ENCODE data around the gene WNT1. TPM values are rescaled to one million over a fixed set of nuclear protein-coding genes. Genes with fewer than 3 reads are reported as not detected.
A peak's percentile ranks its signal among the peaks of the same experiment; 100 is the strongest.

Gene WNT1
- total and polyA plus RNA-seq, 9 of the 15 experiments (the other 6 are each of a cell fraction or from before 2014, with no cell fraction given): not detected

DNA sequence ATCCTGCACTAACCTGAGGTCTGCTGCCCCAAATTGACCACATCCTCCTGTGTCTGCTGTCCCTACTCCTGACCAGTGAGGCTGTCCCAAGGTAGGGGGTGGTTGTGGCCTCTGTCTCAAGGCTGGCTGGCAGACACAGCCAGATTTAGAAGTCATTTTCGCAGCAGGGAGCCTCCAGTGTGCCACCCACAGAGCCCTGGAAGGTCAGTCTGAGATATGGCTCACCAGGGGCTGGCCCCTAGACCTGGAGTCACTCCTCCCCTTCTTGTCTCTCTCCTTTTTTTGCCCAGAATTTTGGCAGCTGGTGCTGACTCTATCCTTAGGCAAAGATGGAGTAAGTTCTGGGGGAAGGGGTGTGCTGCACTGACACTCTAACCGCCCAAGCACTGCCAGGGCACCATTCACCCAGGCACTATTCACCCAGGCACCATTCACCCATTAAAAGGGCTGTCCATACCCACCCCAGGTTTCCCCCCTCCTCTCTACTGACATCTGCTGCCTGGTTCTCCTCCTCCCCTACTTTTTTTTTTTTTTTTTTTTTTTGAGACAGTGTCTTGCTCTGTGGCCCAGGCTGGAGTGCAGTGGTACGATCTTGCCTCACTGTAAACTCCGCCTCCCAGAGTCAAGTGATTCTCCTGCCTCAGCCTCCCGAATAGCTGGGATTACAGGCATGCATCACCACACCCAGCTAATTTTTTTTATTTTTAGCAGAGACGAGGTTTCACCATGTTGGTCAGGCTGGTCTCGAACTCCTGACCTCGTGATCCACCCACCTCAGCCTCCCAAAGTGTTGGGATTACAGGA is 13.3 kb downstream of the WNT1 start:
- FAIRE-seq: no peak
- no peak for ATAC-seq

DNA sequence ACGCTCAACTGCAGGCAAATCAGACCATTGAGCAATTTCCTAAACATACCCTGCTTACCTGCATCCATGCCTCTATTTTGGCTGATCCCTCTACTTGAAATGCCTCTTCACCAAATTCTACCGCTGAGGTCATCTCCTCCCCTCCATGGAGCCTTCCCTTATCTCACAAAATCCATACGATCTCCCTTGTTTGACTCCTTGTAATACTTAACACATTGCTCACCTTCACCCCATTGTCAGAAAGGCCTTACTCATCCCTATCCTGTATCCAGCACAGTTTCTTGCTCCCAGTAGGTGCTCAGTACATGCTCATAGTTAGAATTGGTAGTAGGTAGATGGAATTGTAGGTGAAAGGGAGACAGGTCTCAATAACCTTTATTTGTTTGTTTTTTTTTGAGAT is 15.7 kb downstream of the WNT1 start:
- 18% methylated on average over 3 of the region's 3 CpGs for WGBS (ENCODE audit: insufficient coverage, low coverage, missing lambda C conversion rate)
- in situ Hi-C loops (cut with MboI): no loop called here
- BruUV-seq (replicated peaks): no TSS peak
- TF ChIP-seq, protein P1, sequence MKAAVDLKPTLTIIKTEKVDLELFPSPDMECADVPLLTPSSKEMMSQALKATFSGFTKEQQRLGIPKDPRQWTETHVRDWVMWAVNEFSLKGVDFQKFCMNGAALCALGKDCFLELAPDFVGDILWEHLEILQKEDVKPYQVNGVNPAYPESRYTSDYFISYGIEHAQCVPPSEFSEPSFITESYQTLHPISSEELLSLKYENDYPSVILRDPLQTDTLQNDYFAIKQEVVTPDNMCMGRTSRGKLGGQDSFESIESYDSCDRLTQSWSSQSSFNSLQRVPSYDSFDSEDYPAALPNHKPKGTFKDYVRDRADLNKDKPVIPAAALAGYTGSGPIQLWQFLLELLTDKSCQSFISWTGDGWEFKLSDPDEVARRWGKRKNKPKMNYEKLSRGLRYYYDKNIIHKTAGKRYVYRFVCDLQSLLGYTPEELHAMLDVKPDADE (conservative IDR thresholded peaks at IDR 0.05; ENCODE audit: control insufficient read depth, low read depth, low read length): no peak
- TF ChIP-seq JUNB (CRISPR knock-in tag; conservative IDR thresholded peaks at IDR 0.05): no peak
- TF ChIP-seq TAF1 (IDR thresholded peaks at IDR 0.05; ENCODE audit: control insufficient read depth, extremely low read depth, insufficient read depth, low read length, severe bottlenecking): no peak
- TF ChIP-seq SMAD3 (CRISPR knock-in tag; conservative IDR thresholded peaks at IDR 0.05): no peak
- 0 out of 2 replicates have a peak, but pooled peaks have one; percentile 24 for TF ChIP-seq FOSL1 (tag; conservative IDR thresholded peaks at IDR 0.05)
- TF ChIP-seq, protein P2, sequence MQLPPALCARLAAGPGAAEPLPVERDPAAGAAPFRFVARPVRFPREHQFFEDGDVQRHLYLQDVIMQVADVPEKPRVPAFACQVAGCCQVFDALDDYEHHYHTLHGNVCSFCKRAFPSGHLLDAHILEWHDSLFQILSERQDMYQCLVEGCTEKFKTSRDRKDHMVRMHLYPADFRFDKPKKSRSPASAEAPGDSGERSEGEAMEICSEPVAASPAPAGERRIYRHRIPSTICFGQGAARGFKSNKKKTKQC (CRISPR knock-in tag; IDR thresholded peaks at IDR 0.05): no peak
- peak; percentile 61 for TF ChIP-seq SOX6 (IDR thresholded peaks at IDR 0.05)
- TF ChIP-seq ZNF23 (CRISPR knock-in tag; IDR thresholded peaks at IDR 0.05): no peak
- TF ChIP-seq HEY1 (CRISPR knock-in tag; IDR thresholded peaks at IDR 0.05; ENCODE audit: borderline replicate concordance): no peak
- TF ChIP-seq CTBP1 (IDR thresholded peaks at IDR 0.05; ENCODE audit: borderline replicate concordance): peak; percentile 32; the same call in 1 of the 2 replicates

More for the DNA sequence above, 13.3 kb downstream of the WNT1 start:
- Histone ChIP-seq H3K9me3 (replicated peaks; ENCODE audit: control insufficient read depth, insufficient read depth, low read depth, low read length) (no peaks in the 10 kb centered on the region), H3K36me3 (ENCODE audit: control insufficient read depth, insufficient read depth, low read length) (no peaks in the 10 kb centered on the region), H4K20me1 (replicated peaks; ENCODE audit: control insufficient read depth, insufficient read depth, low read length) (peaks cover 5% of the 10 kb centered on the region; the same call in 1 of the 2 replicates), H3K4me3 (no peak overlapping the region), H3K9ac (ENCODE audit: insufficient read depth in 1 of 2, low read depth in 2 of 2, low read length in 2 of 2) (peak overlapping the region in 1 of 2 experiments; percentile 38; a peak in 1 of 4 replicates), H3K79me2 (ENCODE audit: control insufficient read depth, insufficient read depth, low read length) (no peaks in the 10 kb centered on the region), H3K4me2 (ENCODE audit: insufficient read depth, low read length) (no peak overlapping the region), H3K27me3 (ENCODE audit: control insufficient read depth in 2 of 2, insufficient read depth in 2 of 2, low read length in 2 of 2) (peaks cover 8 to 19% of the 10 kb centered on the region in 2 experiments; a peak in 4 of 5 replicates), H3K27ac (ENCODE audit: extremely low read depth, low read depth, low read length) (no peak overlapping the region), H3K4me1 (replicated peaks in 1 of 2; ENCODE audit: control insufficient read depth in 2 of 2, insufficient read depth in 2 of 2, low read length in 2 of 2) (peaks cover 4 to 18% of the 10 kb centered on the region in 2 experiments; a peak in 3 of 5 replicates), H3K9me1 (ENCODE audit: control insufficient read depth, insufficient read depth, low read length) (no peaks in the 10 kb centered on the region), H2AFZ (ENCODE audit: low read depth, low read length) (no peak overlapping the region)
- intact Hi-C loops (cut with micrococcal nuclease) (loop anchor here (10.0 kb wide), 1 partner anchor 243 kb away; no protein-coding TSS in a partner anchor), in situ Hi-C loops (cut with MboI) (no loop called here)
- no TSS peak for BruUV-seq (replicated peaks)
- TF ChIP-seq NBN (IDR thresholded peaks at IDR 0.05; ENCODE audit: low read depth) (no peak), KAT8 (IDR thresholded peaks at IDR 0.05; ENCODE audit: low read depth) (no peak), SP2 (IDR thresholded peaks at IDR 0.05; ENCODE audit: extremely low read depth, low read depth, low read length, poor library complexity, severe bottlenecking) (no peak), ZNF384 (IDR thresholded peaks at IDR 0.05; ENCODE audit: low read depth, low read length) (peak; percentile 53), HNRNPUL1 (IDR thresholded peaks at IDR 0.05; ENCODE audit: low read length) (no peak), FOXK2 (conservative IDR thresholded peaks at IDR 0.05 in 1 of 2, IDR thresholded peaks at IDR 0.05 in 1 of 2; ENCODE audit: low read depth in 2 of 2) (no peak)
- CTCF ChIA-PET (ENCODE audit: low intra/inter-chr PET ratio): interaction anchor here (0.6 kb wide), 1 partner anchor 87 kb away, joined by 3 read pairs; no protein-coding TSS in a partner anchor
- POLR2A ChIA-PET: no interaction called here
- DNase-seq (ENCODE audit: extremely low read depth in 1 of 4, low spot score in 3 of 4): no peak
- 7% methylated on average over 6 of the region's 8 CpGs for WGBS (ENCODE audit: insufficient coverage, low coverage, missing lambda C conversion rate)

More for the DNA sequence above, 15.7 kb downstream of the WNT1 start:
- intact Hi-C loops (cut with micrococcal nuclease): loop anchor here (2.0 to 10.0 kb wide), 2 partner anchors 57 to 241 kb away; no protein-coding TSS in a partner anchor
- no peaks in the 10 kb centered on the region for H3K9me1 ChIP-seq (ENCODE audit: control insufficient read depth, insufficient read depth, low read length)
- H2AFZ ChIP-seq (ENCODE audit: low read depth, low read length): no peak overlapping the region
- H3K9ac ChIP-seq (ENCODE audit: insufficient read depth in 1 of 2, low read depth in 2 of 2, low read length in 2 of 2): no peak overlapping the region
- DNase-seq (ENCODE audit: extremely low read depth in 1 of 4, low spot score in 3 of 4) (peak in 2 of 4 experiments; percentile 50 to 53), ATAC-seq (no peak), FAIRE-seq (peak; percentile 74)
- no peak overlapping the region for H3K27ac ChIP-seq (ENCODE audit: extremely low read depth, low read depth, low read length)
- H3K79me2 ChIP-seq (ENCODE audit: control insufficient read depth, insufficient read depth, low read length): peaks cover 4% of the 10 kb centered on the region; the same call in 2 of the 3 replicates
- ChIA-PET POLR2A (interaction anchor here (0.9 to 1.1 kb wide), 3 partner anchors 14 to 137 kb away, joined by 3 read pairs; no protein-coding TSS in a partner anchor), CTCF (ENCODE audit: low intra/inter-chr PET ratio) (interaction anchor here (0.6 kb wide), 1 partner anchor 1338 kb away, joined by 3 read pairs; no protein-coding TSS in a partner anchor)
- H3K4me2 ChIP-seq (ENCODE audit: insufficient read depth, low read length): no peak overlapping the region
- no peaks in the 10 kb centered on the region for H3K9me3 ChIP-seq (replicated peaks; ENCODE audit: control insufficient read depth, insufficient read depth, low read depth, low read length)
- H3K36me3 ChIP-seq (ENCODE audit: control insufficient read depth, insufficient read depth, low read length): no peaks in the 10 kb centered on the region
- no peaks in the 10 kb centered on the region for H4K20me1 ChIP-seq (replicated peaks; ENCODE audit: control insufficient read depth, insufficient read depth, low read length)
- no peak overlapping the region for H3K4me3 ChIP-seq
- H3K27me3 ChIP-seq (ENCODE audit: control insufficient read depth in 2 of 2, insufficient read depth in 2 of 2, low read length in 2 of 2): peaks cover 4 to 5% of the 10 kb centered on the region in 2 experiments; a peak in 1 of 5 replicates
- H3K4me1 ChIP-seq (replicated peaks in 1 of 2; ENCODE audit: control insufficient read depth in 2 of 2, insufficient read depth in 2 of 2, low read length in 2 of 2): peaks cover 2 to 37% of the 10 kb centered on the region in 2 experiments; a peak in 3 of 5 replicates

Measured in K562 (cell line).